Measurements from ENCODE around the gene PTPRC.

Gene PTPRC

GRCh38 chr1:198686069-198686728 lies 47.4 kb downstream of the PTPRC start:
- peak; percentile 62; the same call in 1 of the 2 replicates for TF ChIP-seq CTCF (IDR thresholded peaks at IDR 0.05)

- no peak for TF ChIP-seq CTCF (IDR thresholded peaks at IDR 0.05)
These were observed 48.6 kb downstream of the PTPRC start for GRCh38 chr1:198687429-198687828.

GRCh38 chr1:198691063-198691462 lies 52.2 kb downstream of the PTPRC start:
- TF ChIP-seq CTCF (IDR thresholded peaks at IDR 0.05) = no peak

GRCh38 chr1:198693321-198693720 lies 54.5 kb downstream of the PTPRC start:
- TF ChIP-seq CTCF (IDR thresholded peaks at IDR 0.05) = no peak

- no peak for TF ChIP-seq CTCF (IDR thresholded peaks at IDR 0.05)
These were observed 55.7 kb downstream of the PTPRC start for GRCh38 chr1:198694542-198694941.

GRCh38 chr1:198696211-198696610 lies 57.4 kb downstream of the PTPRC start:
- TF ChIP-seq CTCF (IDR thresholded peaks at IDR 0.05) = no peak

- peak; percentile 99 for TF ChIP-seq CTCF (IDR thresholded peaks at IDR 0.05)
These were observed 60.6 kb downstream of the PTPRC start for GRCh38 chr1:198699167-198700015.

All from LNCAP (cell line).